Mesenchymal stem cell (in vitro differentiated cells and primary cell): Measurements from ENCODE around the gene COL11A2. TPM values are rescaled to one million over a fixed set of nuclear protein-coding genes. Genes with fewer than 3 reads are reported as not detected.

ENCODE experiments used
- DNase-seq: peaks from one replicate; pipeline ENCODE4 v3.0.0-alpha.2; 2013
- H2AFZ ChIP-seq: one replicate; pipeline ENCODE4 v1.6.1; 2013; ENCODE audit warnings: low read depth, mild to moderate bottlenecking, control low read depth, inconsistent platforms, low read length, moderate library complexity
- H2AK5ac ChIP-seq: 2 replicates; pipeline ENCODE4 v1.6.1; 2013; ENCODE audit warnings: low read length, moderate library complexity, mild to moderate bottlenecking, inconsistent platforms; ENCODE audit not compliant: severe bottlenecking
- H2BK120ac ChIP-seq: one replicate; pipeline ENCODE4 v1.6.1; 2013; ENCODE audit warnings: low read depth, mild to moderate bottlenecking, inconsistent platforms, low read length, moderate library complexity
- H2BK12ac ChIP-seq, 2 experiments: one replicate each; pipeline ENCODE4 v1.6.1; 2013; ENCODE audit warnings: inconsistent platforms in 2 of 2, low read length in 2 of 2, mild to moderate bottlenecking in 2 of 2, moderate library complexity in 2 of 2, control low read depth in 1 of 2
- H2BK15ac ChIP-seq: one replicate; pipeline ENCODE4 v1.6.1; 2013; ENCODE audit warnings: mild to moderate bottlenecking, low read depth, inconsistent platforms; ENCODE audit not compliant: poor library complexity, severe bottlenecking
- H2BK5ac ChIP-seq: 2 replicates; pipeline ENCODE4 v1.6.1; 2013; ENCODE audit warnings: low read depth, mild to moderate bottlenecking, low read length, control low read depth, inconsistent platforms; ENCODE audit not compliant: poor library complexity, severe bottlenecking
- H3K14ac ChIP-seq, 2 experiments: one replicate each; pipeline ENCODE4 v1.6.1; 2013; ENCODE audit warnings: inconsistent platforms in 2 of 2, low read length in 2 of 2, control low read depth in 1 of 2, mild to moderate bottlenecking in 1 of 2, moderate library complexity in 1 of 2
- H3K18ac ChIP-seq, 2 experiments: one replicate each; pipeline ENCODE4 v1.6.1; 2013; ENCODE audit warnings: inconsistent platforms in 2 of 2, low read length in 2 of 2, control low read depth in 1 of 2, low read depth in 1 of 2, mild to moderate bottlenecking in 1 of 2
- H3K23ac ChIP-seq, 2 experiments: one replicate each; pipeline ENCODE4 v1.6.1; 2013; ENCODE audit warnings: inconsistent platforms in 2 of 2, low read length in 2 of 2, mild to moderate bottlenecking in 2 of 2, moderate library complexity in 2 of 2, control low read depth in 1 of 2
- H3K27ac ChIP-seq: 2 replicates; pipeline ENCODE4 v1.5.1; 2013; ENCODE audit warnings: mild to moderate bottlenecking, moderate library complexity, low read length, control low read depth, inconsistent platforms; ENCODE audit not compliant: poor library complexity, severe bottlenecking
- H3K27me3 ChIP-seq, 2 experiments: 2 replicates each; pipeline versions ENCODE4 v1.6.1 to v1.7.0; 2013; ENCODE audit warnings: low read length in 2 of 2, mild to moderate bottlenecking in 2 of 2, moderate library complexity in 2 of 2, control low read depth in 1 of 2, inconsistent platforms in 1 of 2; ENCODE audit not compliant: control insufficient read depth in 1 of 2, insufficient read depth in 1 of 2
- H3K36me3 ChIP-seq, 2 experiments: 2 replicates each; pipeline versions ENCODE4 v1.6.1 to v1.7.0; 2013; ENCODE audit warnings: low read length in 2 of 2, control low read depth in 1 of 2, inconsistent platforms in 1 of 2, low read depth in 1 of 2, mild to moderate bottlenecking in 1 of 2; ENCODE audit not compliant: insufficient read depth in 2 of 2, control insufficient read depth in 1 of 2
- H3K4ac ChIP-seq, 2 experiments: one replicate each; pipeline ENCODE4 v1.6.1; 2013; ENCODE audit warnings: inconsistent platforms in 2 of 2, low read length in 2 of 2, mild to moderate bottlenecking in 2 of 2, moderate library complexity in 2 of 2, control low read depth in 1 of 2, low read depth in 1 of 2
- H3K4me1 ChIP-seq: 2 replicates; pipeline ENCODE4 v1.6.1; 2013; ENCODE audit warnings: low read depth, low read length, control low read depth; ENCODE audit not compliant: control insufficient read depth, insufficient read depth
- H3K4me2 ChIP-seq: 2 replicates; pipeline ENCODE4 v1.6.1; 2013; ENCODE audit warnings: low read length, mild to moderate bottlenecking, inconsistent platforms; ENCODE audit not compliant: poor library complexity, severe bottlenecking
- H3K4me3 ChIP-seq, 2 experiments: 2 replicates each; pipeline versions ENCODE4 v1.5.1 to v1.7.0; 2013; ENCODE audit warnings: low read length in 2 of 2, mild to moderate bottlenecking in 2 of 2, control low read depth in 1 of 2, low read depth in 1 of 2; ENCODE audit not compliant: insufficient read depth in 1 of 2
- H3K79me1 ChIP-seq: replicated peaks from 2 replicates; pipeline ENCODE4 v1.6.1; 2013; ENCODE audit warnings: mild to moderate bottlenecking, control low read depth, low read length, inconsistent platforms; ENCODE audit not compliant: poor library complexity, severe bottlenecking
- H3K9ac ChIP-seq: 2 replicates; pipeline ENCODE4 v1.7.0; 2013; ENCODE audit warnings: mild to moderate bottlenecking, low read length, moderate library complexity
- H3K9me3 ChIP-seq: 2 replicates; pipeline ENCODE4 v1.7.0; 2013; ENCODE audit warnings: mild to moderate bottlenecking, low read length; ENCODE audit not compliant: control insufficient read depth
- H4K8ac ChIP-seq: one replicate; pipeline ENCODE4 v1.6.1; 2013; ENCODE audit warnings: inconsistent platforms, mild to moderate bottlenecking, low read length, moderate library complexity
- H4K91ac ChIP-seq: one replicate; pipeline ENCODE4 v1.6.1; 2013; ENCODE audit warnings: mild to moderate bottlenecking, low read length, inconsistent platforms
- WGBS: methylation state at CpG from one replicate; pipeline ENCODE4 v1.1.7; 2013; ENCODE audit warnings: mixed read lengths; 5-methylcytosine and 5-hydroxymethylcytosine counted together
- small RNA-seq: library from polyadenylated mRNA; stranded (forward); fragments of <200 nt; extraction: miRNeasy Mini kit (QIAGEN cat#:217004); gene quantifications from one replicate; pipeline ENCODE3, GENCODE V24; 2013; ENCODE audit warnings: low read depth

COL11A2 gene

DNA sequence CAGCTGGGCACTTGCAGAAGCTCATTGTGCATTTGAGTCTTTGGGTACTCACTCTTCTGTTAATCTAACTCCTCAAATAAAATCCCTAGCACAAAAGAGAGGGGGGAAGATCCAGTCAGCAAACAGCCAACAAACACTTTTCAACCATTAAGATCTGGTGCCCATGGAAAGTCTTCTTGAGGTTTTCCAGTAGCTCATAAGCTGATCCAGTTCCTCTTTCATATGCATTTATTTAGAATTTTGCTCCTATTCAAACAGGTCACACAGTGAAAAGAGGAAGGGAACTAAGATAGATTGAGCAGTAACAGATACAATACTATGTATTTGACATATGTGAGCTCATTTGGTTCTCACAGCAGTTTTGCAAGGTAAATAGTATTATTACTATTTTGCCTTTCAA, 77.9 kb downstream of the COL11A2 start:
- H3K79me1 ChIP-seq, result no peaks in the 10 kb centered on the region
- H3K23ac ChIP-seq, result no peak overlapping the region
- no peak overlapping the region for H4K8ac ChIP-seq
- H3K36me3 ChIP-seq, result no peaks in the 10 kb centered on the region
- no peak overlapping the region for H2BK120ac ChIP-seq
- no peak overlapping the region for H3K14ac ChIP-seq
- peaks cover 4% of the 10 kb centered on the region for H3K4me1 ChIP-seq
- H3K4me3 ChIP-seq, result no peak overlapping the region
- no peak overlapping the region for H3K9ac ChIP-seq
- H3K27me3 ChIP-seq, result peaks cover 60 to 84% of the 10 kb centered on the region in 2 experiments
- DNase-seq, result no peak
- no peak overlapping the region for H2BK12ac ChIP-seq
- no peak overlapping the region for H2AK5ac ChIP-seq
- no peak overlapping the region for H3K4me2 ChIP-seq
- no peaks in the 10 kb centered on the region for H3K9me3 ChIP-seq
- no peak overlapping the region for H3K18ac ChIP-seq
- H3K27ac ChIP-seq, result no peak overlapping the region
- H2BK15ac ChIP-seq, result no peak overlapping the region
- no peak overlapping the region for H2AFZ ChIP-seq
- H4K91ac ChIP-seq, result no peak overlapping the region
- H3K4ac ChIP-seq, result no peak overlapping the region
- no peak overlapping the region for H2BK5ac ChIP-seq

GRCh38 chr6:33113755-33114154, 78.5 kb downstream of the COL11A2 start:
- H3K4me1 ChIP-seq, result peaks cover 4% of the 10 kb centered on the region
- no peak for DNase-seq
- WGBS, result 76% methylated on average over 4 of the region's 7 CpGs

More at GRCh38 chr6:33113755-33114154, 78.5 kb downstream of the COL11A2 start:
- Histone ChIP-seq H3K4me3 (no peak overlapping the region), H3K23ac (no peak overlapping the region), H3K9ac (no peak overlapping the region), H3K18ac (no peak overlapping the region), H2AK5ac (no peak overlapping the region), H2BK120ac (no peak overlapping the region), H2BK5ac (no peak overlapping the region), H3K9me3 (no peaks in the 10 kb centered on the region), H4K8ac (no peak overlapping the region), H2BK15ac (no peak overlapping the region), H3K79me1 (no peaks in the 10 kb centered on the region), H3K27me3 (peaks cover 61 to 89% of the 10 kb centered on the region in 2 experiments), H3K36me3 (no peaks in the 10 kb centered on the region), H3K14ac (no peak overlapping the region), H2AFZ (no peak overlapping the region), H4K91ac (no peak overlapping the region), H3K4ac (no peak overlapping the region), H3K27ac (no peak overlapping the region), H2BK12ac (no peak overlapping the region), H3K4me2 (no peak overlapping the region)

Small RNA genes within 50 kb of the gene (small RNA-seq; reads per million reads assigned to genes)
- gene MIR219A1 (27.3 reads per million, percentile 88 among the genes with 10 or more reads in this experiment), gene RNY4P10 (not detected)
